Upper lobe of left lung (tissue), 6 donors: Measurements from ENCODE around the gene MAPK8. TPM values are rescaled to one million over a fixed set of nuclear protein-coding genes. Genes with fewer than 3 reads are reported as not detected.
A peak's percentile ranks its signal among the peaks of the same experiment; 100 is the strongest.

ENCODE experiments used
- ATAC-seq, 2 donors: fragments of 200-7000 bp; cut with Tn5 transposase; one replicate each; pipeline ENCODE4 v1.9.1; 2022; ENCODE audit warnings: mild to moderate bottlenecking in 2 of 2, moderate library complexity in 2 of 2; ENCODE audit not compliant: low FRiP score in 2 of 2
- DNase-seq, 2 donors: peaks; one replicate each; pipeline ENCODE4 v3.0.0-alpha.2; 2019 to 2020
- H3K27ac ChIP-seq, 4 donors: fragments of 200-600 bp; sonication (generic); one replicate each; pipeline ENCODE4 v1.5.1; 2016 to 2019
- H3K27me3 ChIP-seq, 4 donors: fragments of 200-600 bp; sonication (generic); one replicate each; pipeline ENCODE4 v1.5.1; 2017 to 2019
- H3K36me3 ChIP-seq, 4 donors: fragments of 200-600 bp; sonication (generic); one replicate each; pipeline ENCODE4 v1.5.1; 2016 to 2019
- H3K4me1 ChIP-seq, 4 donors: fragments of 200-600 bp; sonication (generic); one replicate each; pipeline ENCODE4 v1.5.1; 2018 to 2019
- H3K4me3 ChIP-seq, 4 donors: fragments of 200-600 bp; sonication (generic); one replicate each; pipeline ENCODE4 v1.5.1; 2017 to 2019; ENCODE audit warnings: mild to moderate bottlenecking in 2 of 4, moderate library complexity in 1 of 4
- H3K9me3 ChIP-seq, 4 donors: fragments of 200-600 bp; sonication (generic); one replicate each; pipeline ENCODE4 v1.5.1; 2018 to 2019
- EP300 ChIP-seq, 4 donors: sonication (generic); formaldehyde crosslinking; IDR thresholded peaks; one replicate each; pipeline ENCODE4 v1.5.1; 2017; ENCODE audit warnings: antibody characterized with exemption in 4 of 4, control low read depth in 2 of 4
- POLR2A ChIP-seq, 4 donors: fragments of 450-650 bp; IDR thresholded peaks; one replicate each; pipeline ENCODE4 v1.5.1; 2016 to 2017; ENCODE audit warnings: antibody characterized with exemption in 4 of 4, mild to moderate bottlenecking in 2 of 4
- POLR2AphosphoS5 ChIP-seq, 2 donors: sonication (generic); formaldehyde crosslinking; IDR thresholded peaks; one replicate each; pipeline ENCODE4 v1.5.1; 2017; ENCODE audit warnings: antibody characterized with exemption in 2 of 2
- WGBS, 2 donors: methylation state at CpG; one replicate each; pipeline ENCODE4 v1.1.5; 2017 to 2018; 5-methylcytosine and 5-hydroxymethylcytosine counted together
- total RNA-seq, 6 donors: library from RNA; depleted of rRNA in 4 of 6; stranded (reverse); fragments of >200 nt in 4 of 6; gene quantifications; one replicate each; pipeline versions ENCODE4 v1.1.0 to v1.2.1, GENCODE V29; 2016 to 2021
- TF ChIP-seq, protein P1 (sequence below), 6 experiments: fragments of 450-650 bp in 4 of 6; fragments of 200-600 bp in 2 of 6; sonication (generic) in 2 of 6; IDR thresholded peaks; one replicate each; pipeline ENCODE4 v1.5.1; 2016 to 2019; ENCODE audit warnings: antibody characterized with exemption in 6 of 6
- donor health status: DM: no; HTN: no; CAD: no; lungs with moderate emphysema.
- donor health status: DM: no; HTN: yes; CAD: no; lungs with severe emphysema.

MAPK8 gene
- total RNA-seq, 6 donors from 2014 or later, result 33.6 to 61.6 (median 46.6) TPM

DNA sequence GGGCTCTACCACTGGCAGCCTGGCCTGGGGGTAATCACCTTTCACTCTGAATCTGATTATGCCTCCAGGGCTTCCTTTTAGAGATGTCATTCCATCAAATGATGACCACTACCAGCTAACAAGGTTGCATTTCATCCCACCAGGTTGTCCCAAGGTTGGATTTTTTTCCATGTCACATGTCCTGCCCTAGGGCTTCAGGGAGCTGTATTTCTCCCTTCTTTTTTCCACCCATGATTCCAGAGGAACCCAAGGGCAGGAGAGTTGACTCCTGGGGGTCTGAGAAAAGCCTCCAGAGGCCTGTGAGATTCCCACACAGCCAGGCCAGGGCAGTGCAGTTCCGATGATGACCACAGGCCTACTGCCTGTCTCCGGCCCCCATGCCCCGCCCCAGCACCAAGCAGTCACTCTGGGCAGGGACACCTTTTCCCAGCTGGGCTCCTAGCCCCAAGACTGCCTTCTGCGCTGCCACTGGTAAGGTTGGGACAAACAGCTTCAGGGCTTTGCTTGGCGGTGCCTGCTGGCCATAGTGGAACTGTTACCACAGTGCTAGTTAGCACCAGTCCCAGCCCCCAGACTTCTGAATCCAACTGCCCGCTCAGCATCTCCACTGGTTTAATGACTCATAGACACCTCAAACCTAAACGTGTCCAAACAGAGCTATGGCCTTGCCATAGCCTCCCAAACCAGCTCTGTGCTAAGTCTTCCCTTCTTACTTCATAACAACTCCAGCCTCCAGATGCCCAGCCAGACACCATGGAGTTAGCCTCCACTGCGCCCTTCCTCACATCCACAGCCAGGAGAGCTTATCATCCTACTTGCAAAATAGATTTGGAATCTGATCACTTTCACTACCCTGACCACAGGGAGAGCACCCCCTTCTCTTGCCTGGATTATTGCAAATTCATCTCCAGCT, 164.7 kb downstream of the MAPK8 start:
- ATAC-seq (no peak), DNase-seq (peak in 1 of 2 donors; percentile 48)
- no peak overlapping the region for H3K27ac ChIP-seq
- peaks cover 0 to 6% (median under 1%) of the 10 kb centered on the region in 4 donors for H3K4me1 ChIP-seq
- TF ChIP-seq, protein P1, sequence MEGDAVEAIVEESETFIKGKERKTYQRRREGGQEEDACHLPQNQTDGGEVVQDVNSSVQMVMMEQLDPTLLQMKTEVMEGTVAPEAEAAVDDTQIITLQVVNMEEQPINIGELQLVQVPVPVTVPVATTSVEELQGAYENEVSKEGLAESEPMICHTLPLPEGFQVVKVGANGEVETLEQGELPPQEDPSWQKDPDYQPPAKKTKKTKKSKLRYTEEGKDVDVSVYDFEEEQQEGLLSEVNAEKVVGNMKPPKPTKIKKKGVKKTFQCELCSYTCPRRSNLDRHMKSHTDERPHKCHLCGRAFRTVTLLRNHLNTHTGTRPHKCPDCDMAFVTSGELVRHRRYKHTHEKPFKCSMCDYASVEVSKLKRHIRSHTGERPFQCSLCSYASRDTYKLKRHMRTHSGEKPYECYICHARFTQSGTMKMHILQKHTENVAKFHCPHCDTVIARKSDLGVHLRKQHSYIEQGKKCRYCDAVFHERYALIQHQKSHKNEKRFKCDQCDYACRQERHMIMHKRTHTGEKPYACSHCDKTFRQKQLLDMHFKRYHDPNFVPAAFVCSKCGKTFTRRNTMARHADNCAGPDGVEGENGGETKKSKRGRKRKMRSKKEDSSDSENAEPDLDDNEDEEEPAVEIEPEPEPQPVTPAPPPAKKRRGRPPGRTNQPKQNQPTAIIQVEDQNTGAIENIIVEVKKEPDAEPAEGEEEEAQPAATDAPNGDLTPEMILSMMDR (IDR thresholded peaks at IDR 0.05), result no peak
- no peak for TF ChIP-seq EP300 (IDR thresholded peaks at IDR 0.05)
- no peak for TF ChIP-seq POLR2AphosphoS5 (IDR thresholded peaks at IDR 0.05)
- no peak for TF ChIP-seq POLR2A (IDR thresholded peaks at IDR 0.05)
- H3K4me3 ChIP-seq, result no peak overlapping the region
- H3K27me3 ChIP-seq, result peaks cover 0 to 3% (median 0%) of the 10 kb centered on the region in 4 donors
- WGBS, 2 donors, result 82 to 100% methylated on average over 3 to 8 of the region's 8 CpGs
- H3K9me3 ChIP-seq, result no peaks in the 10 kb centered on the region
- H3K36me3 ChIP-seq, result no peaks in the 10 kb centered on the region

DNA sequence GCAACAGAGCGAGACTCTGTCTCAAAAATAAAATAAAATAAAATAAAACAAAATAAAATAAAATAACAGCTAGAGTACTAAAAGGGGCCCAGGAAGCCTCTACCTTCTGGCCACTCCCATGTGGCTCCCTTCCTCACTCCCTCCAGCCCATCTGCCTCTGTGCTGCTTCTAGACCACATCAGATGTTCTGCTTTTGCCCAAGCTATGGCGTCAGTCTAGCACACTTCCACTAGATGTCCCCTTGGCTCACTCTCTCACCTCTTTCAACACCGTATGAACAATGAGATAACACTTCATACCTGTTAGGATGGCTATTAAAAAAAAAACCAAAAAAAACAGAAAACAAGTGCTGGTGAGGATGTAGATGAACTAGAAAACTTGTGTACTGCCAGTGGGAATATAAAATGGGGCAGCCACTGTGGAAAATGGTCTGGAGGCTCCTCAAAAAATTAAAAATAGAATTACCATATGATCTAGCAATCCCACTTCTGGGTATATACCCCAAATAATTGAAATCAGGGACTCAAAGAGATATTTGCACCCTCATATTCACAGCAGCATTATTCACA, 166.1 kb downstream of the MAPK8 start:
- DNase-seq, result no peak
- no peak overlapping the region for H3K27ac ChIP-seq
- H3K36me3 ChIP-seq, result no peaks in the 10 kb centered on the region
- no peaks in the 10 kb centered on the region for H3K27me3 ChIP-seq
- no peaks in the 10 kb centered on the region for H3K9me3 ChIP-seq
- H3K4me3 ChIP-seq, result no peak overlapping the region
- WGBS, 2 donors, result 50 to 55% methylated on average over 3 of the region's 3 CpGs
- TF ChIP-seq POLR2AphosphoS5 (IDR thresholded peaks at IDR 0.05) (no peak), POLR2A (IDR thresholded peaks at IDR 0.05) (no peak), EP300 (IDR thresholded peaks at IDR 0.05) (no peak)
- TF ChIP-seq, protein P1 (IDR thresholded peaks at IDR 0.05), result no peak
- H3K4me1 ChIP-seq, result no peaks in the 10 kb centered on the region
- ATAC-seq, result no peak

DNA sequence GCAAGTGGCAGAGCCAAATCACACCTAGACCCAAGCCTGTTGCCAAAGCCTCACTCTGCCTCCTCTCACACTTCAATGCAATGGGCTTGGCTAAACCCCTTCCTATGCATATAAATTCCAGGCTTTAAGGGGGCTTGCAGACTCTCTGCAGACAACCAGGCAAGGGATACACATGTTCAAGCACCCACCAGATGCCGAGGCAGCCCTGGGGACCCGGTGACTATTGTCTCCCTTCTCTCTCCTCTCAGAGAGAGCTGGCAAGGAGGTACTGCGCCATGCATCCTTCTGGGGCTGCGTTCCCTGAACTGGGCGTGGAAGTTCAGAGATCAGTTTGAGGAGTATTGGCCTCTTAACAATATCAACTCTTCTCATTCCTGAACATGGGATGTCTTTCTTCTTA, 167.2 kb downstream of the MAPK8 start:
- Histone ChIP-seq H3K27me3 (no peaks in the 10 kb centered on the region), H3K9me3 (no peaks in the 10 kb centered on the region), H3K36me3 (no peaks in the 10 kb centered on the region), H3K4me3 (no peak overlapping the region), H3K4me1 (no peaks in the 10 kb centered on the region), H3K27ac (no peak overlapping the region)
- ATAC-seq (no peak), DNase-seq (no peak)
- TF ChIP-seq EP300 (IDR thresholded peaks at IDR 0.05) (no peak), POLR2A (IDR thresholded peaks at IDR 0.05) (no peak), POLR2AphosphoS5 (IDR thresholded peaks at IDR 0.05) (no peak)
- TF ChIP-seq, protein P1 (IDR thresholded peaks at IDR 0.05), result no peak
- 93 to 94% methylated on average over 3 to 5 of the region's 5 CpGs for WGBS, 2 donors

DNA sequence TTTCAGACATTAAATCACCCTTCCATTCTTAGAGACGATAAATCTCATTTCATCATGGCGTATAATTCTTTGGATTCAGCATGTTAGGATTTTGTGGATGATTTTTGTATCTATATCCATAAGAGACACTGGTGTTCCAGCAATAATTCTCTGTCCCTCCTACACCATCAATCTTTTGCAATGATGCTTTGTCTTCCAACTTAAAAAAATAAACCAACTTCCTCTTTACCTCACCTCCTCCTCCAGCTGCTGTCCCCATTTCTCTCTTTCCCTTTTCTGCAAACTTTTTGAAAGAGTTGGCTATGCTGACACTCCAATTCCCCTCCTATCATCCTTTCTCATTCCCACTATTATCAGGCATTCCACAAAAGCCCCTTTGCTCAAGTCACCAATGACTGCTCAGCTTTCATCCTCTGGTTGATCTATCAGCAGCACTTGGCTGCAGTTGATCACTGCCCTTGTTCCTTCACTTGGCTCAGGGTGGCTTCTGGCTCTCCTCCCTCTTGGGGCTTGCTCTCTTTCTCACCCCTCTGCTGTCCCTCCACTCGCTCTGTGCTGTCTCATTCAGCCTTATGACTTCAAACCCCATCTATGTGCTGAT, 168.4 kb downstream of the MAPK8 start:
- WGBS, 2 donors, result 87 to 88% methylated on average over 3 of the region's 3 CpGs
- Histone ChIP-seq H3K4me3 (no peak overlapping the region), H3K27ac (no peak overlapping the region), H3K27me3 (no peaks in the 10 kb centered on the region), H3K4me1 (no peaks in the 10 kb centered on the region), H3K36me3 (no peaks in the 10 kb centered on the region), H3K9me3 (no peaks in the 10 kb centered on the region)
- TF ChIP-seq POLR2AphosphoS5 (IDR thresholded peaks at IDR 0.05), result no peak
- TF ChIP-seq, protein P1 (IDR thresholded peaks at IDR 0.05), result no peak
- TF ChIP-seq EP300 (IDR thresholded peaks at IDR 0.05), result no peak
- no peak for TF ChIP-seq POLR2A (IDR thresholded peaks at IDR 0.05)
- ATAC-seq (no peak), DNase-seq (no peak)
